DMS79 (cell line): ENCODE data around the gene FKBP1B.
"Not testable (repeated sequence)": the region's sequence is repeated elsewhere in the genome, so short reads cannot be mapped to it uniquely, and the experiment has no call there.

Experiments used
- DNase-seq: peaks from one replicate; lab custom pipeline; 2025; lab: John Stamatoyannopoulos, UW

The FKBP1B gene

GRCh38 chr2:24104110-24104650, 54.6 kb downstream of the FKBP1B start:
- no peak for DNase-seq

- no peak for DNase-seq
These were observed 55.4 kb downstream of the FKBP1B start for GRCh38 chr2:24104906-24105305.

- no peak for DNase-seq
These were observed 56.3 kb downstream of the FKBP1B start for GRCh38 chr2:24105816-24106215.

- no peak for DNase-seq
These were observed 57.2 kb downstream of the FKBP1B start for GRCh38 chr2:24106786-24107185.

GRCh38 chr2:24107336-24107735, 57.8 kb downstream of the FKBP1B start:
- DNase-seq = no peak

- not testable (repeated sequence) for DNase-seq
These were observed 59.9 kb downstream of the FKBP1B start for GRCh38 chr2:24109431-24109830.

- DNase-seq = no peak
These were observed 61.2 kb downstream of the FKBP1B start for GRCh38 chr2:24110660-24111303.

- no peak for DNase-seq
These were observed 61.9 kb downstream of the FKBP1B start for GRCh38 chr2:24111407-24111901.
